H9 (cell line): ENCODE results near the gene TOR4A. TPM values are rescaled to one million over a fixed set of nuclear protein-coding genes. Genes with fewer than 3 reads are reported as not detected.
A peak's percentile ranks its signal among the peaks of the same experiment; 100 is the strongest.

Source experiments
- DNase-seq: peaks from one replicate; pipeline ENCODE4 v3.0.0-alpha.2; 2017
- H2AFZ ChIP-seq: one replicate; pipeline ENCODE4 v1.6.1; 2013; ENCODE audit warnings: mild to moderate bottlenecking, low read length, control low read depth, moderate library complexity
- H2AK5ac ChIP-seq: 2 replicates; pipeline ENCODE4 v1.6.1; 2013; ENCODE audit warnings: low read length, control low read depth, mixed read lengths; ENCODE audit not compliant: insufficient read length
- H2BK120ac ChIP-seq: one replicate; pipeline ENCODE4 v1.6.1; 2013; ENCODE audit warnings: low read depth, mild to moderate bottlenecking, low read length, control low read depth, inconsistent platforms; ENCODE audit not compliant: poor library complexity, severe bottlenecking
- H2BK12ac ChIP-seq: 2 replicates; pipeline ENCODE4 v1.6.1; 2013; ENCODE audit warnings: low read length, control low read depth, mixed read lengths, low read depth; ENCODE audit not compliant: insufficient read length
- H2BK15ac ChIP-seq: 2 replicates; pipeline ENCODE4 v1.6.1; 2013; ENCODE audit warnings: low read depth, low read length, control low read depth
- H2BK20ac ChIP-seq: one replicate; pipeline ENCODE4 v1.6.1; 2013; ENCODE audit warnings: low read depth, mild to moderate bottlenecking, low read length, control low read depth, inconsistent platforms; ENCODE audit not compliant: poor library complexity, severe bottlenecking
- H2BK5ac ChIP-seq: 2 replicates; pipeline ENCODE4 v1.6.1; 2013; ENCODE audit warnings: low read length, control low read depth, mixed read lengths; ENCODE audit not compliant: insufficient read length
- H3K14ac ChIP-seq: 2 replicates; pipeline ENCODE4 v1.6.1; 2013; ENCODE audit warnings: low read length, control low read depth; ENCODE audit not compliant: insufficient read depth
- H3K18ac ChIP-seq: 2 replicates; pipeline ENCODE4 v1.6.1; 2013; ENCODE audit warnings: low read depth, mild to moderate bottlenecking, mixed read lengths, low read length, control low read depth; ENCODE audit not compliant: insufficient read length
- H3K23ac ChIP-seq: 2 replicates; pipeline ENCODE4 v1.6.1; 2013; ENCODE audit warnings: low read length, control low read depth, mixed read lengths, low read depth; ENCODE audit not compliant: insufficient read length
- H3K23me2 ChIP-seq: 2 replicates; pipeline ENCODE4 v1.6.1; 2013; ENCODE audit warnings: low read depth, mild to moderate bottlenecking, mixed read lengths, low read length, control low read depth; ENCODE audit not compliant: insufficient read length, poor library complexity, severe bottlenecking
- H3K27ac ChIP-seq: 2 replicates; pipeline ENCODE4 v1.5.1; 2013; ENCODE audit warnings: low read length, control low read depth, mixed read lengths, low read depth; ENCODE audit not compliant: insufficient read length
- H3K27me3 ChIP-seq: 2 replicates; pipeline ENCODE4 v1.6.1; 2013; ENCODE audit warnings: low read length, control low read depth, inconsistent platforms; ENCODE audit not compliant: insufficient read depth
- H3K4ac ChIP-seq: 2 replicates; pipeline ENCODE4 v1.6.1; 2013; ENCODE audit warnings: low read depth, mild to moderate bottlenecking, control low read depth, inconsistent platforms, low read length, moderate library complexity
- H3K4me1 ChIP-seq: 2 replicates; pipeline ENCODE4 v1.6.1; 2013; ENCODE audit warnings: low read length, control low read depth, inconsistent platforms; ENCODE audit not compliant: insufficient read depth
- H3K4me2 ChIP-seq: 2 replicates; pipeline ENCODE4 v1.6.1; 2013; ENCODE audit warnings: low read length, control low read depth, mixed read lengths; ENCODE audit not compliant: insufficient read length, insufficient read depth
- H3K56ac ChIP-seq: 2 replicates; pipeline ENCODE4 v1.6.1; 2013; ENCODE audit warnings: low read depth, mild to moderate bottlenecking, mixed read lengths, low read length, control low read depth; ENCODE audit not compliant: insufficient read length
- H3K79me1 ChIP-seq: 2 replicates; pipeline ENCODE4 v1.6.1; 2013; ENCODE audit warnings: low read depth, mild to moderate bottlenecking, moderate library complexity, low read length, control low read depth, inconsistent platforms; ENCODE audit not compliant: insufficient read depth, poor library complexity, severe bottlenecking
- H3K79me2 ChIP-seq: 2 replicates; pipeline ENCODE4 v1.6.1; 2013; ENCODE audit warnings: low read length, control low read depth, inconsistent platforms; ENCODE audit not compliant: insufficient read depth
- H3K9ac ChIP-seq: 2 replicates; pipeline ENCODE4 v1.6.1; 2013; ENCODE audit warnings: low read length, control low read depth, mixed read lengths; ENCODE audit not compliant: insufficient read length; ENCODE audit errors: extremely low read depth
- H3K9me3 ChIP-seq: one replicate; pipeline ENCODE4 v1.6.1; 2013; ENCODE audit warnings: low read depth, low read length, inconsistent platforms; ENCODE audit not compliant: control insufficient read depth
- H3T11ph ChIP-seq: one replicate; pipeline ENCODE4 v1.6.1; 2013; ENCODE audit warnings: mild to moderate bottlenecking, low read length, control low read depth, inconsistent platforms
- H4K20me1 ChIP-seq: one replicate; pipeline ENCODE4 v1.6.1; 2013; ENCODE audit not compliant: control insufficient read depth, insufficient read length, insufficient read depth
- H4K5ac ChIP-seq: 2 replicates; pipeline ENCODE4 v1.6.1; 2013; ENCODE audit warnings: low read depth, mild to moderate bottlenecking, mixed read lengths, low read length, control low read depth; ENCODE audit not compliant: insufficient read length
- H4K8ac ChIP-seq: replicated peaks from 2 replicates; pipeline ENCODE4 v1.6.1; 2013; ENCODE audit warnings: low read length, control low read depth, mixed read lengths, low read depth; ENCODE audit not compliant: insufficient read length
- H4K91ac ChIP-seq: 2 replicates; pipeline ENCODE4 v1.6.1; 2013; ENCODE audit warnings: low read depth, mild to moderate bottlenecking, moderate library complexity, mixed read lengths, low read length, control low read depth; ENCODE audit not compliant: insufficient read length
- H3K27ac Mint-ChIP-seq, 3 experiments: 2 replicates in 2 of 3; 3 replicates in 1 of 3; pipeline ENCODE4 v1.8.0; 2020 to 2021; ENCODE audit warnings: mixed read lengths in 3 of 3, mild to moderate bottlenecking in 1 of 3, moderate library complexity in 1 of 3
- H3K27me3 Mint-ChIP-seq: 2 replicates; pipeline ENCODE4 v1.8.0; 2021; ENCODE audit warnings: low read depth, mild to moderate bottlenecking, moderate library complexity, mixed read lengths
- H3K36me3 Mint-ChIP-seq, 3 experiments: 2 replicates in 2 of 3; 3 replicates in 1 of 3; pipeline ENCODE4 v1.8.0; 2020 to 2021; ENCODE audit warnings: low read depth in 3 of 3, mixed read lengths in 3 of 3; ENCODE audit not compliant: insufficient read depth in 1 of 3
- H3K4me1 Mint-ChIP-seq, 2 experiments: 2 replicates each; pipeline ENCODE4 v1.8.0; 2020; ENCODE audit warnings: mixed read lengths in 2 of 2
- H3K4me3 Mint-ChIP-seq, 2 experiments: 2 replicates in 1 of 2; 3 replicates in 1 of 2; pipeline ENCODE4 v1.8.0; 2020 to 2021; ENCODE audit warnings: mild to moderate bottlenecking in 2 of 2, mixed read lengths in 2 of 2, moderate library complexity in 1 of 2
- H3K9me3 Mint-ChIP-seq, 2 experiments: 2 replicates in 1 of 2; 3 replicates in 1 of 2; pipeline ENCODE4 v1.8.0; 2020; ENCODE audit warnings: mild to moderate bottlenecking in 2 of 2, mixed read lengths in 2 of 2, moderate library complexity in 1 of 2
- CTCF ChIP-seq: fragments of 200-600 bp; sonication (generic); conservative IDR thresholded peaks from 3 replicates; pipeline ENCODE4 v1.8.0; 2021; ENCODE audit warnings: antibody characterized with exemption, mild to moderate bottlenecking
- WGBS: extraction: QIAGEN DNeasy Blood & Tissue Kit; methylation state at CpG from one replicate; pipeline ENCODE4 v1.1.7; 2013; ENCODE audit warnings: missing lambda C conversion rate, low lambda C conversion rate, mixed read lengths; ENCODE audit not compliant: insufficient read length; ENCODE audit errors: extremely low coverage; 5-methylcytosine and 5-hydroxymethylcytosine counted together
- total RNA-seq: library from RNA; stranded (reverse); gene quantifications from 2 replicates; pipeline ENCODE4 v1.2.1, GENCODE V29; 2021

Gene TOR4A
- total RNA-seq, 1 experiment from 2014 or later, result 6.2 TPM

GRCh38 chr9:137295849-137296669, 18.5 kb downstream of the TOR4A start:
- H3K27me3 Mint-ChIP-seq, result peaks cover 48% of the 10 kb centered on the region
- H2AFZ ChIP-seq, result no peak overlapping the region

More at GRCh38 chr9:137295849-137296669, 18.5 kb downstream of the TOR4A start:
- Histone ChIP-seq H4K5ac (no peak overlapping the region), H3K27me3 (peaks cover 5% of the 10 kb centered on the region; the same call in 1 of the 2 replicates), H2BK120ac (no peak overlapping the region), H3K27ac (no peak overlapping the region), H4K91ac (no peak overlapping the region), H3K9ac (no peak overlapping the region), H3K18ac (no peak overlapping the region), H3K9me3 (no peaks in the 10 kb centered on the region), H3K4me1 (peaks cover 5% of the 10 kb centered on the region; the same call in 1 of the 2 replicates), H3K23ac (no peak overlapping the region), H3K4me2 (peak overlapping the region; percentile 20), H2BK5ac (no peak overlapping the region), H3K79me1 (no peaks in the 10 kb centered on the region), H3K56ac (no peak overlapping the region), H4K20me1 (no peaks in the 10 kb centered on the region), H2AK5ac (no peak overlapping the region), H3K4ac (no peak overlapping the region), H2BK15ac (no peak overlapping the region), H4K8ac (no peak overlapping the region), H3T11ph (no peak overlapping the region), H3K79me2 (no peaks in the 10 kb centered on the region), H3K14ac (0 out of 2 replicates have a peak overlapping the region, but pooled peaks have one; percentile 45), H3K23me2 (peaks cover 7% of the 10 kb centered on the region), H2BK20ac (no peak overlapping the region), H2BK12ac (no peak overlapping the region)
- peaks cover 0 to 5% (median 3%) of the 10 kb centered on the region in 3 experiments; a peak in 4 of 7 replicates for H3K36me3 Mint-ChIP-seq
- H3K4me1 Mint-ChIP-seq, result peaks cover 32 to 40% of the 10 kb centered on the region in 2 experiments
- no peak overlapping the region for H3K27ac Mint-ChIP-seq
- peak; percentile 43 for DNase-seq
- peaks cover 3 to 9% of the 10 kb centered on the region in 2 experiments for H3K9me3 Mint-ChIP-seq
- peak overlapping the region; percentile 53 to 76 for H3K4me3 Mint-ChIP-seq
- TF ChIP-seq CTCF, result no peak
- WGBS, result no CpG with 5 or more reads among the region's 78 CpGs
